Activated CD4-positive, CD25-positive, alpha-beta regulatory T cell treated with anti-CD3 and anti-CD28 coated beads, Interleukin-2, amount 50 U/mL, for 72 hours (primary cell): ENCODE results near the gene MYMX.
"Not testable (repeated sequence)": the region's sequence is repeated elsewhere in the genome, so short reads cannot be mapped to it uniquely, and the experiment has no call there.

Experiments used
- DNase-seq: peaks from one replicate; pipeline ENCODE4 v3.0.0; 2021

Gene MYMX

GRCh38 chr6:44216677-44217331, at the start of gene MYMX:
Gene MYMX (plus strand): TSS chr6:44216926. CDS start chr6:44217472, 546 bp downstream.
- no peak for DNase-seq

DNA sequence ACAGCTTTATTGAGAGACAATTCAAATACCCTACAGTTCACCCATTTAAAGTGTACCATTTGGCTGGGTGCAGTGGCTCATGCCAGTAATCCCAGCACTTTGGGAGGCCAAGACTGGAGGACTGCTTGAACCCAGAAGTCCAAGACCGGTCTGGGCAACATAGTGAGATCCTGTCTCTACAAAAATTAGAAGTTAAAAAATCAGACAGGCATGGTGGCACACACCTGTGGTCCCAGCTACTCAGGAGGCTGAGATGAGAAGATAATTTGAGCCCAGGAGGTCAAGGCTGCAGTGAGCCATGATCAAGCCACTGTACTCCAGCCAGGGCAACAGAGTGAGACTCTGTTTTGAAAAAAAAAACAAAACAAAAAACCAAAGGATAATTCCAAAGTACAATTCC, 49.2 kb upstream of the MYMX start:
- DNase-seq = no peak

DNA sequence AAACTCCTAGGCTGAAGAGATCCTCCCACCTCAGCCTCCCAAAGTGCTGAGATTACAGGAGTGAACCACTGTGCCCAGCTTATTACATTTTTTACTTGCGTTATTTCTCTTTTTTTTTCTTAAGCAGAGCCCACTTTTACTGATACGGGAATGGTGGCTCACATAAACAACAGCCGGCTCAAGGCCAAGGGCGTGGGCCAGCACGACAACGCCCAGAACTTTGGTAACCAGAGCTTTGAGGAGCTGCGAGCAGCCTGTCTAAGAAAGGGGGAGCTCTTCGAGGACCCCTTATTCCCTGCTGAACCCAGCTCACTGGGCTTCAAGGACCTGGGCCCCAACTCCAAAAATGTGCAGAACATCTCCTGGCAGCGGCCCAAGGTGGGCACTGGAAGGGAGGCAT, 47.6 kb upstream of the MYMX start:
- no peak for DNase-seq

- no peak for DNase-seq
These were observed 46.7 kb upstream of the MYMX start for GRCh38 chr6:44169886-44170570.

DNA sequence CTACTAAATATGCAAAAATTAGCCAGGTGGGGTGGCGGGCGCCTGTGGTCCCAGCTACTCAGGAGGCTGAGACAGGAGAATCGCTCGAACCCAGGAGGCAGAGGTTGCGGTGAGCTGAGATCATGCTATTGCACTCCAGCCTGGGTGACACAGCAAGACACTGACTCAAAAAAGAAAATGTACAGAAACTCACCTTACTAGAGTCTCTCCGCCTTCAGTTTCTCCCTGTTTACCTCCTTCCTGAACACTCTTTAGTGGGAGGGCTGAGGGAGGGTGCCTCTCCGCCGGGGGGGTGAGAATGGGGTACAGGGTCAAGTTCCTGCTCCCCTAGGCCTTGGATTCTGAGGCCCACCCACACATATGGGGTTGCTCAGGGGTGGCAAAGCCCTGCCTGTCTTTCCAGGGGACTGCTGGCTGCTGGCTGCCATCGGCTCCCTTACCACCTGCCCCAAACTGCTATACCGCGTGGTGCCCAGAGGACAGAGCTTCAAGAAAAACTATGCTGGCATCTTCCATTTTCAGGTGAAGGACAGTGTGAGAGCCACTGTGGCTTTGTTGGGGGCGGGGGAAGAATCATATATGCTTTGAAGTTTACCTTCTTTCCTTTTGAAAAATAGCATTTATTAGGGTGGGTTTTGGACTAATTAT, 44.7 kb upstream of the MYMX start:
- DNase-seq = no peak

DNA sequence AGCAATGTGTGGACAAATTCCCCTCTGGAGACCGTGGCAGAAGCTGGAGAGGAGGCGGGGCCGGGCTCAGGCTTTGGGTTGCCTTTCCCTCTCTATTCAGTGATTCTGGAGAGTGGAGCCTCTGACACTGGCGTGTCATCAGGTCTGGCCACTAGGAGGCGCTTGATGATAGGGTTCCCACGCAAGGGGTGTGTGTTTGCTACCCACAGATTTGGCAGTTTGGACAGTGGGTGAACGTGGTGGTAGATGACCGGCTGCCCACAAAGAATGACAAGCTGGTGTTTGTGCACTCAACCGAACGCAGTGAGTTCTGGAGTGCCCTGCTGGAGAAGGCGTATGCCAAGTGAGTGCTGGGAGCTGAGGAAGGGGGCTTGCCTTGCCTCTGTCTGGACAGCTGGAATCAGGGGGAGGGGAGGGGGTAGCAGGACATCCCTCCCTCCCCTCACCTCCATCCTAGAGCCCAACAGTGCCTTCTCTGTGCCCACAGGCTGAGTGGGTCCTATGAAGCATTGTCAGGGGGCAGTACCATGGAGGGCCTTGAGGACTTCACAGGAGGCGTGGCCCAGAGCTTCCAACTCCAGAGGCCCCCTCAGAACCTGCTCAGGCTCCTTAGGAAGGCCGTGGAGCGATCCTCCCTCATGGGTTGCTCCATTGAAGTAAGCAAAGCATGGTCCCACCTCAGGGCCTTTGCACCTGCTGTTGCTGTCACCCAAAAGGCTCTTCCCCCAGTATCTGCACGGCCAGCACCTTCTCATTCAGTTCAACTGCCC, 43.8 kb upstream of the MYMX start:
- DNase-seq = peak; percentile 84

- DNase-seq = no peak
These were observed 40.5 kb upstream of the MYMX start for GRCh38 chr6:44176130-44176761.

DNA sequence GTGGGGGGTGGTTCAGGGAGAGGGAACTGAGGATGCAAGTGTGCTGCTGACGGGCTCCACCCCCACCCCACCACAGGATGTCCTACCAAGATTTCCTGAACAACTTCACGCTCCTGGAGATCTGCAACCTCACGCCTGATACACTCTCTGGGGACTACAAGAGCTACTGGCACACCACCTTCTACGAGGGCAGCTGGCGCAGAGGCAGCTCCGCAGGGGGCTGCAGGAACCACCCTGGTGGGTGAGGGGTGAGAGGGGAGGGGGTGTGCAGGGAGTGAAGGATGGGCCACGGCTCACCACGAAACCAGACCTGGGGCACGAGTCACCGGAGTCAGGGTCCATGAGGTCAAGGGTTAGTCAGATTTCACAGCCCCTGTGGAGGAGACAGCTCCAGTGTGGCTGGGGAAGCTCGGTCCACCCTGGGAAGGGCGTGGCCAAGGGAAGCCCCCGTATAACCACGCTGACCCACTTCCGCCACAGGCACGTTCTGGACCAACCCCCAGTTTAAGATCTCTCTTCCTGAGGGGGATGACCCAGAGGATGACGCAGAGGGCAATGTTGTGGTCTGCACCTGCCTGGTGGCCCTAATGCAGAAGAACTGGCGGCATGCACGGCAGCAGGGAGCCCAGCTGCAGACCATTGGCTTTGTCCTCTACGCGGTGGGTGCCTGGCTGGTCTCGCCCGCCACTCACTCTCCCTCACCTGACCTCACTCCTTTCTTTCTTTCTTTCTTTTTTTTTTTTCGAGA, 39.8 kb upstream of the MYMX start:
- no peak for DNase-seq

GRCh38 chr6:44177691-44178423, 38.9 kb upstream of the MYMX start:
- DNase-seq = no peak

DNA sequence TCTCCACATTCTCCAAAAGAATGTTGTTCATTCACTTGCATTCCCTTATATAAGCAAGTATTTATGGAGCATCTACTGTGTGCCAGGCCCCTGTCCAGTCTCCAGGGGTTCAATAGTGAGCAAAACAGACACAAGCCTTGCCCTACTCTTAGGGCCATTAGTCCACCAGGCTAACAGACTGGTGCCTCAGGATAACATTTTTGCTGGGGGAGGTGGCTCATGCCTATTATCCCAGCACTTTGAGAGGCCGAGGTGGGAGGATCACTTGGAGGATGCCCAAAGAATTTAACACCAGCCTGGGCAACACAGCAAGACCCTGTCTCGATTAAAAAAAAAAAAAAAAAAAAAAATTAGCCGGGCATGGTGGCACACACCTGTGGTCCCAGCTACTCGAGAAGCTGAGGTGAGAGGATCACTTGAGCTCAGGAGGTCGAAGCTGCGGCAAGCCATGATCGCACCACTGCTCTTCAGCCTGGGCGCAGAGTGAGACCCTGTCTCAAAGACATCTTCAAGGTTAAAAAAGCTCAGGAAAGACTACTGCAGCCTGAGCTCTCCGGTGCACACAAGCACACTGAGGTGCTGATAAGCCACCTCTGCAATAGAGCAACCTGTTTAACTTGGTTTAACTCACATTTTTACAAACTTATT, 38.2 kb upstream of the MYMX start:
- DNase-seq = no peak

DNA sequence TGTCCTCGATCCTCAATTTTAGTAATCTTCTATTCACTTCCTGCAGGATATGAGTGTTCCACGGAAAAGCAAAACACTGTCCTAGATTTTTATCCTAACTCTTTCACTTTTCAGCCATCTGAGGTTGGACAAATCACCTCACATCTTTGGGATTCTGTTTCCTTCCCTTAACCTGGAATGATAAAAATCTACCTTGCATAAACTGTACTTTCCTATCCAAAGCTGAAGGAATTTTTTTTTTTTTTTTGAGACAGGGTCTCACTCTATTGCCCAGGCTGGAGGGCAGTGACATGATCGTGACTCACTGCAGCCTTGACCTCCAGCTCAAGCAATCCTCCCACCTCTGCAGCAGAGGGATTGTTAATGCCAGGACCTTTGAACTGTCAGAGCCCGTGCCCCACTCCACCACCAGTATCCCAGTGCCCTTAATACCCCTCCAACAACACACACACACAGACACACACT, 37.6 kb upstream of the MYMX start:
- DNase-seq = no peak

- DNase-seq = no peak
These were observed 37.1 kb upstream of the MYMX start for GRCh38 chr6:44179648-44180047.

DNA sequence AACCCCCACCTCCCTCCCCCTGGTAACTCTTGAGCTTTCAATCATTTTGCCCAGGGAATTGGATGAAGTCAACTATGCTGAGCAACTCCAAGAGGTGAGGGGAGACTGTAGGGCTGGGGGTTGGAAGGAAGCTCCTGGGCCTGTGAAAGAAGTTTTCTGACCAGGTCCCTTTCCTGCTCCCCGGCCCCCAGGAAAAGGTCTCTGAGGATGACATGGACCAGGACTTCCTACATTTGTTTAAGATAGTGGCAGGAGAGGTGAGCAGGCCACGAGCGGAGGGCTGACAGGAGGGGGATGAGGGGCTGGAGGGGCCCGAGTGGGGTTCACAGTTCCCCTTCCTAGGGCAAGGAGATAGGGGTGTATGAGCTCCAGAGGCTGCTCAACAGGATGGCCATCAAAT, 36.3 kb upstream of the MYMX start:
- no peak for DNase-seq

GRCh38 chr6:44180886-44181285, 35.8 kb upstream of the MYMX start:
- DNase-seq = no peak

DNA sequence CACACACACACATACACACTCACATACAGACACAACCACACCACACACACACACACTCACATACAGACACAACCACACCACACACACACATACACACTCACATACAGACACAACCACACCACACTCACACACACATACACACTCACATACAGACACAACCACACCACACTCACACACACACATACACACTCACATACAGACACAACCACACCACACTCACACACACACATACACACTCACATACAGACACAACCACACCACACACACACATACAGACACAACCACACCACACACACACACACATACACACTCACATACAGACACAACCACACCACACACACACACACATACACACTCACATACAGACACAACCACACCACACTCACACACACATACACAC, 34.9 kb upstream of the MYMX start:
- DNase-seq = not testable (repeated sequence)

DNA sequence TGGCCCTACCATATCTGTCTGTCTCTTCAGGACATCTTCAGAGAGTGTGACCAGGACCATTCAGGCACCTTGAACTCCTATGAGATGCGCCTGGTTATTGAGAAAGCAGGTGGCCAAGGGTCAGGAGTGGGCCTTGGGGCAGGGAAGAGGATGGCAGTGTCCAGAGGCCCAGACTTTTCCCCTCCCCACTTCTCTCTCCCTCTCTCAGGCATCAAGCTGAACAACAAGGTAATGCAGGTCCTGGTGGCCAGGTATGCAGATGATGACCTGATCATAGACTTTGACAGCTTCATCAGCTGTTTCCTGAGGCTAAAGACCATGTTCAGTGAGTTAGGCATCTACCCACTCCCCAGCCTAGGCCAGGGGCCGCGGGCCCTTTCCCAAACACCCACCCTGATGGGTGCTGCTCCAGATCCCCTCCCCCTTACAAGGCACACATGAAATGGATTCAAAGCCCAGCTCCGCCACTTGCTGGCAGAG, 33.8 kb upstream of the MYMX start:
- DNase-seq = no peak

DNA sequence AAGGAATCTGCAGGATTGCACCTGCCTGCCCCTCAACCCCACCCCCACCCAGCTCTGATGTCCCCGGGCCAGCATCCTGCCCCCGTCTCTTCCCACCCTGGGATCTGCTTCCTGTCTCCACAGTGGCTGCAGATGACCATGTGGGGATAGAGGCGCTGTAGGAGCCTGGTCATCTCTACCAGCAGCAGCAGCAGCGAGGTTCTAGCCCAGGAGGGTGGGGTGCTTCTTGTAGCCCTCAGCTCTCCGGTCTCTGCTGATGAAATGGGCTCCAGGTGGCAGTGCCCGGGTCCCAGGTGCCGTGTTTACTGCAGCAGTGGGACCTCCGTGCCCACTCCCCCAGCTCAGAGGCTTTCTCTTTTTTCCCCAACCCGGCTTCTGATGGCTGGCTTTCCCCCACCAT, 32.9 kb upstream of the MYMX start:
- DNase-seq = no peak

- DNase-seq = not testable (repeated sequence)
These were observed 31.4 kb upstream of the MYMX start for GRCh38 chr6:44185356-44185755.

DNA sequence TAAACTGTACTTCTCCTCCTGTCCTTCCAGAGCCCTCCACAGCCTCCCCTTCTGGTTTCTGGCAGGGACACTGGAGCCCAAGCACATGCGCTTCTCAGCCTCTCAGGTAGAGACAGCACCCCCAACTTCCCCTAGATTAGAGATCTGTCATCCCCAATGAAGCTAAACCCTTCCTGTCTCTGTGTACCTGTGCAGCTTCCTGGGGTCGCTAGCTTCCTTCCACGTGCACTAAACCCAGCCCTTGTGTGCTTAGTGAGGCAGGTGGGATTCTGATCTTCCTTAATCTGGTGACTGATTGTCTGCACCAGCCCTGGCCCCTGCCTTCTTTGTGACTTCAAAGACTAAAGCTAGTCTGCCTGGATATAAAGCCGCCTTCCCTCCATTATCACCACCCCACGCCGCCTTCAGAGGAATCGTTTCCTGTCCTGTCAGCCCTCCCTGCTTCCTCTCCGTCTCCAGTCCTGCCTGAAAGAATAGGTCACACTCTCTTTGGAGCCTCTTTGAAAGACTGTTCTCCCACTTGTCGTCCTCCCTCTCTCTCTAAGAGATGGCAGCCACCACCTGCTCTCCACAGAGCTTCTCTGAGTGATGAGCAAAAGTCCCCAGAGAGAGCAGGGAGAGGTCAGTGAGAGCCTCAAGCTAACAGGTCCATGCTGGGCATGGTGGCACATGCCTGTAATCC, 30.6 kb upstream of the MYMX start:
- no peak for DNase-seq

GRCh38 chr6:44186635-44187025, 30.1 kb upstream of the MYMX start:
- DNase-seq = no peak
